SKM-1 treated with dmso at 0.1 percent for 144 hours (cell line): Measurements from ENCODE around the gene KCNH8.

Source experiments
- DNase-seq: peaks from one replicate; lab custom pipeline; 2025; ENCODE audit not compliant: unreplicated experiment; lab: John Stamatoyannopoulos, UW

The KCNH8 gene

DNA sequence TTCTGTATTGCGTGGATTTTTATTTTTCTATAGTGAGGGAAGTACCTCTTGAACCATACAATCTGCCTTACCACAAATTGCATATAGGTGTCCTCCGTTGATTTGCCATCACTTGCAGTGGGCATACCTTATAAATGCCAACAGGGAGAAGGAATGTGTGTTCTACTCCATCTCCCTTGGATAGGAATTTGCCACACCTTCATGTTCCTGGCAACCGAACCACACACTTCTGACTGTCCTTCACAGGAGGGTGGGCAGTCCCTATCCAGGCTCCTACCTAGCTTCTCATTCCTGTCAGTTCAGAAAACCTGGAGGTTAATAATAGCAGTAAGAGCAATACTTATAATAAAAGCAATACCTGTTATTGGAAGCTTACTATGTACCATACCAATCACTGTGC lies 428.0 kb downstream of the KCNH8 start:
- no peak for DNase-seq
